Pancreas (tissue), 10 donors: ENCODE results near the gene MSMP. TPM values are rescaled to one million over a fixed set of nuclear protein-coding genes. Genes with fewer than 3 reads are reported as not detected.

Experiments used
- ATAC-seq, 4 donors: fragments of 200-7000 bp; cut with Tn5 transposase; one replicate each; pipeline versions ENCODE4 v1.8.0 to v1.9.1; 2020; ENCODE audit warnings: mild to moderate bottlenecking in 4 of 4, moderate library complexity in 4 of 4
- DNase-seq, 6 donors: peaks; one replicate each; pipeline ENCODE4 v3.0.0-alpha.2; 2020
- FAIRE-seq: peaks from 2 replicates; lab custom pipeline; 2012; peaks lifted over from hg19 to GRCh38; lab: Jason Lieb, UNC
- H3K27ac ChIP-seq, 4 donors: fragments of 200-600 bp; sonication (generic); 1 replicate in 3 of 4; 2 replicates in 1 of 4; pipeline versions ENCODE4 v1.5.0 to v1.8.0; 2020
- H3K27me3 ChIP-seq, 4 donors: fragments of 200-600 bp; one replicate each; pipeline ENCODE4 v1.8.0; 2021
- H3K36me3 ChIP-seq, 3 donors: fragments of 200-600 bp; sonication (generic) in 1 of 3; one replicate each; pipeline versions ENCODE4 v1.5.0 to v1.8.0; 2020 to 2021
- H3K4me1 ChIP-seq, 3 donors: fragments of 200-600 bp; one replicate each; pipeline ENCODE4 v1.8.0; 2021
- H3K4me3 ChIP-seq, 4 donors: fragments of 200-600 bp; sonication (generic) in 2 of 4; one replicate each; pipeline versions ENCODE4 v1.5.0 to v1.8.0; 2020 to 2021
- H3K9me3 ChIP-seq, 4 donors: fragments of 200-600 bp; one replicate each; pipeline ENCODE4 v1.8.0; 2021
- CTCF ChIP-seq, 4 donors: fragments of 200-600 bp; sonication (generic) in 3 of 4; IDR thresholded peaks; one replicate each; pipeline versions ENCODE4 v1.5.0 to v1.8.0; 2021; ENCODE audit warnings: antibody characterized with exemption in 4 of 4
- WGBS, 2 donors: extraction: QIAGEN DNeasy Blood & Tissue Kit; methylation state at CpG; one replicate each; pipeline ENCODE4 v1.1.7; 2013; 5-methylcytosine and 5-hydroxymethylcytosine counted together
- intact Hi-C, 3 donors: fragments of 100-400 bp; cut with DNase I; formaldehyde crosslinking; loops; one replicate each; pipeline versions ENCODE4 v1.11.1 to v1.14.2; 2022
- polyA plus RNA-seq, 2 donors: library from polyadenylated mRNA; stranded (reverse); fragments of 200-250 nt; gene quantifications; one replicate each; pipeline ENCODE4 v1.2.3, GENCODE V29; 2013
- total RNA-seq, 6 donors: library from RNA; stranded (reverse); fragmentation: NEBNext Ultra II Directional in 4 of 6; extraction: Animal tissue kit (Norgen Biotek cat#: 25700) in 4 of 6; gene quantifications; one replicate each; pipeline versions ENCODE4 v1.2.1 to v1.2.4, GENCODE V29; 2021 to 2023
- donor health status: healthy with polysubstance abuse.
- donor health status: DM: no; HTN: no; CAD: no; lungs with moderate emphysema.
- donor health status: DM: no; HTN: no; CAD: no.
- donor health status: control.
- donor health status: control.
- donor health status: Bipolar disorder and iron deficiency.
- donor health status: DM: yes; HTN: yes; CAD: no.
- donor health status: DM: no; HTN: no; CAD: no.
- donor health status: DM: no; HTN: no; CAD: no.
- donor health status: DM: yes; HTN: yes; CAD: no.

The MSMP gene
- total and polyA plus RNA-seq, 8 donors, result 0.49 to 2.3 (median 0.67) TPM; not detected in 5

GRCh38 chr9:35738924-35739323 is 15.2 kb downstream of the MSMP start:
- FAIRE-seq, result no peak
- intact Hi-C loops, result no loop called here

GRCh38 chr9:35738186-35738585 is 15.9 kb downstream of the MSMP start:
- no peaks in the 10 kb centered on the region for H3K9me3 ChIP-seq
- ATAC-seq, result no peak
- FAIRE-seq, result no peak
- peaks cover 7 to 12% (median 11%) of the 10 kb centered on the region in 3 donors for H3K4me1 ChIP-seq
- H3K4me3 ChIP-seq, result no peak overlapping the region
- DNase-seq, result no peak
- TF ChIP-seq CTCF (IDR thresholded peaks at IDR 0.05), result no peak
- H3K27me3 ChIP-seq, result no peaks in the 10 kb centered on the region
- H3K36me3 ChIP-seq, result peaks cover 3 to 69% (median 48%) of the 10 kb centered on the region in 3 donors
- no peak overlapping the region for H3K27ac ChIP-seq
- intact Hi-C loops, result no loop called here
- WGBS, 2 donors, result 74 to 78% methylated on average over 4 of the region's 4 CpGs

More at GRCh38 chr9:35738924-35739323, 15.2 kb downstream of the MSMP start:
- ATAC-seq (no peak), DNase-seq (no peak)
- peaks cover 0 to 4% (median 4%) of the 10 kb centered on the region in 3 donors for H3K4me1 ChIP-seq
- no peaks in the 10 kb centered on the region for H3K9me3 ChIP-seq
- H3K27ac ChIP-seq, result no peak overlapping the region
- peaks cover 3 to 77% (median 48%) of the 10 kb centered on the region in 3 donors for H3K36me3 ChIP-seq
- no peaks in the 10 kb centered on the region for H3K27me3 ChIP-seq
- no peak for TF ChIP-seq CTCF (IDR thresholded peaks at IDR 0.05)
- 83 to 91% methylated on average over 7 of the region's 7 CpGs for WGBS, 2 donors
- no peak overlapping the region for H3K4me3 ChIP-seq

GRCh38 chr9:35737143-35737542 is 16.9 kb downstream of the MSMP start:
- peaks cover 3 to 59% (median 41%) of the 10 kb centered on the region in 3 donors for H3K36me3 ChIP-seq

GRCh38 chr9:35736201-35736633 is 17.9 kb downstream of the MSMP start:
- peak in 2 of 4 donors; percentile 10 to 18 for ATAC-seq
- H3K9me3 ChIP-seq, result no peaks in the 10 kb centered on the region
- no peak for FAIRE-seq
- peaks cover 3 to 52% (median 38%) of the 10 kb centered on the region in 3 donors for H3K36me3 ChIP-seq
- TF ChIP-seq CTCF (IDR thresholded peaks at IDR 0.05), result peak; percentile 35 to 59 (median 55)
- WGBS, 2 donors, result 49 to 52% methylated on average over 5 of the region's 5 CpGs
- peak; percentile 41 to 70 (median 56) for DNase-seq
- no peak overlapping the region for H3K27ac ChIP-seq
- intact Hi-C loops, result no loop called here
- peaks cover 8 to 12% (median 12%) of the 10 kb centered on the region in 3 donors for H3K4me1 ChIP-seq
- H3K27me3 ChIP-seq, result no peaks in the 10 kb centered on the region
- no peak overlapping the region for H3K4me3 ChIP-seq

More at GRCh38 chr9:35737143-35737542, 16.9 kb downstream of the MSMP start:
- DNase-seq (peak in 1 of 6 donors; percentile 57), ATAC-seq (no peak), FAIRE-seq (no peak)
- intact Hi-C loops, result no loop called here
- Histone ChIP-seq H3K4me1 (peaks cover 7 to 12% (median 12%) of the 10 kb centered on the region in 3 donors), H3K27me3 (no peaks in the 10 kb centered on the region), H3K4me3 (no peak overlapping the region), H3K27ac (no peak overlapping the region), H3K9me3 (no peaks in the 10 kb centered on the region)
- no peak for TF ChIP-seq CTCF (IDR thresholded peaks at IDR 0.05)
- 78 to 81% methylated on average over 7 of the region's 7 CpGs for WGBS, 2 donors

GRCh38 chr9:35734096-35734495 is 20.0 kb downstream of the MSMP start:
- Histone ChIP-seq H3K36me3 (peaks cover 3 to 43% (median 28%) of the 10 kb centered on the region in 3 donors), H3K4me3 (no peak overlapping the region), H3K9me3 (no peaks in the 10 kb centered on the region), H3K27ac (peak overlapping the region in 1 of 4 donors; percentile 37), H3K27me3 (no peaks in the 10 kb centered on the region), H3K4me1 (peaks cover 19 to 32% (median 24%) of the 10 kb centered on the region in 3 donors)
- no peak for FAIRE-seq
- no peak for DNase-seq
- 77 to 85% methylated on average over 3 of the region's 3 CpGs for WGBS, 2 donors
- no peak for TF ChIP-seq CTCF (IDR thresholded peaks at IDR 0.05)
- intact Hi-C loops, result no loop called here
- ATAC-seq, result no peak
